Measurements from ENCODE around the gene MKNK1. TPM values are rescaled to one million over a fixed set of nuclear protein-coding genes. Genes with fewer than 3 reads are reported as not detected.

MKNK1 gene
- total RNA-seq, 2 donors from 2014 or later, result 19.9 to 28.5 TPM

DNA sequence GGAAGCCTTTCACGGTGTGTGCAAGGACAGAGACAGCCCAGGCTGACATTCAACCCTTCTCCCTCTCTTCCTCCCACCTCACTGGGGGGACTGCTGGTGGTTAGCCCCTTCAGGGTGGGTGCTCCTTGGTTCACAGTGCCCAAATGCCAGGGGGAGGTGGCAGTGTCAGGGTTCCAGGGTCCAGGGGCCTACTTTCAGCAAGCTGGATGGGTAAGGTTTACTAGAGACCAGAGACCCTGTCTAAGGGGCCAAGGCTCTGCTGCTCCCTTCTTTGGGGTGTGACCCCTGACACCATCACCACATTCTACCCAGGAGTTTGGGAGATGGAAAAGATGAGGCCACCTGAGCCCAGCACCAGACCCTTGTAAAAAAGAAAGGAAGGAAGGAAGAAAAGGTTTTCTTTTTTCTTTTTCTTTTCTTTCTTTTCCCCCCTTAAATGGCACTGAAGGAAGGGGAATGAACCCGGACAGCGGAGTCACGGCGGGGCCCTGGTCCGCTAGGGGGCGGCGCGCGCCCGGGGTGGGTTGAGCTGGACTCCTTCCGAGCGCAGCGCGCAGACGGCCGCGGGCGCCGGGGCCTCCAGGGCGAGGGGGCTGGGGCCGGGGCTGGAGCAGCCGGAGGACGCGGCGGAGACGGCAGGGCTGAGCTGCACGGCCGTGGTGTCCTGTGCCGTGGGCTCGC is 71.4 kb downstream of the MKNK1 start:
- 1 to 2% methylated on average over 8 to 31 of the region's 31 CpGs for WGBS, 2 experiments (ENCODE audit: insufficient coverage in 1 of 2, insufficient read length in 1 of 2)
- H3K4me3 Mint-ChIP-seq, result no peak overlapping the region
- no peak overlapping the region for H3K4me3 ChIP-seq (ENCODE audit: low read length)
- H3K9me3 ChIP-seq (ENCODE audit: control insufficient read depth, low read length), result peaks cover 14% of the 10 kb centered on the region
- no peaks in the 10 kb centered on the region for H3K36me3 ChIP-seq (ENCODE audit: control insufficient read depth, insufficient read depth, low read length)
- peak; percentile 89 for DNase-seq
- TF ChIP-seq, protein P1, sequence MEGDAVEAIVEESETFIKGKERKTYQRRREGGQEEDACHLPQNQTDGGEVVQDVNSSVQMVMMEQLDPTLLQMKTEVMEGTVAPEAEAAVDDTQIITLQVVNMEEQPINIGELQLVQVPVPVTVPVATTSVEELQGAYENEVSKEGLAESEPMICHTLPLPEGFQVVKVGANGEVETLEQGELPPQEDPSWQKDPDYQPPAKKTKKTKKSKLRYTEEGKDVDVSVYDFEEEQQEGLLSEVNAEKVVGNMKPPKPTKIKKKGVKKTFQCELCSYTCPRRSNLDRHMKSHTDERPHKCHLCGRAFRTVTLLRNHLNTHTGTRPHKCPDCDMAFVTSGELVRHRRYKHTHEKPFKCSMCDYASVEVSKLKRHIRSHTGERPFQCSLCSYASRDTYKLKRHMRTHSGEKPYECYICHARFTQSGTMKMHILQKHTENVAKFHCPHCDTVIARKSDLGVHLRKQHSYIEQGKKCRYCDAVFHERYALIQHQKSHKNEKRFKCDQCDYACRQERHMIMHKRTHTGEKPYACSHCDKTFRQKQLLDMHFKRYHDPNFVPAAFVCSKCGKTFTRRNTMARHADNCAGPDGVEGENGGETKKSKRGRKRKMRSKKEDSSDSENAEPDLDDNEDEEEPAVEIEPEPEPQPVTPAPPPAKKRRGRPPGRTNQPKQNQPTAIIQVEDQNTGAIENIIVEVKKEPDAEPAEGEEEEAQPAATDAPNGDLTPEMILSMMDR (conservative IDR thresholded peaks at IDR 0.05), result peak; percentile 87
- H3K27ac Mint-ChIP-seq, result no peak overlapping the region
- H3K9me3 Mint-ChIP-seq, result peaks cover 8% of the 10 kb centered on the region
- H3K27me3 ChIP-seq (ENCODE audit: control insufficient read depth, insufficient read depth, low read length, poor library complexity, severe bottlenecking), result peaks cover 93% of the 10 kb centered on the region
- peaks cover 7% of the 10 kb centered on the region for H3K4me1 ChIP-seq (ENCODE audit: control insufficient read depth, insufficient read depth, low read length)
- H3K4me1 Mint-ChIP-seq, result peaks cover 11% of the 10 kb centered on the region
- no peak overlapping the region for H3K27ac ChIP-seq (ENCODE audit: low read depth, low read length)
- H3K36me3 Mint-ChIP-seq (ENCODE audit: low read depth), result no peaks in the 10 kb centered on the region
- H3K9ac ChIP-seq (ENCODE audit: extremely low read depth, low read length, poor library complexity, severe bottlenecking), result no peak overlapping the region
- H3K27me3 Mint-ChIP-seq (ENCODE audit: insufficient read depth), result peaks cover 93% of the 10 kb centered on the region

DNA sequence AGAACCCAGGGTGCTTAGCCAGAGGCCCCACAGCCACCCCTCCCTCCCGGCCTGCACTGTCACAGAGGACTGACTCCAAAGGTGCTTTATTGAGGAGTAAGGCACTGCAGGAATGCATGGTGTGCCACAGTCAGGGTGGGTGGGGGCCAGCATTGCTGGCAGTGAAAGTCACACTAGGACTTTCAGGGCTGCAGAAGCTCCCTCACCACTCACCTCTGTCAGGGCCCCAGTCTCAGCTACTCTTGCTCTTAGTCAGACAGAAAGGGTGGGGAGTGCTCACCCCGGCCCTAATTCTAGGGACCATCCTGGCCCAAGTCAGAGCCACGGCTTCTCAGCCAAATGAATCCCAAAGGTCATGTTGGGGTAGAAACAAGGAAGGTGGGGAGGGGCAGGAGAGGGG is 72.0 kb downstream of the MKNK1 start:
- no peak overlapping the region for H3K27ac Mint-ChIP-seq
- DNase-seq, result no peak
- H3K4me3 Mint-ChIP-seq, result no peak overlapping the region
- peaks cover 16% of the 10 kb centered on the region for H3K4me1 Mint-ChIP-seq
- no peak overlapping the region for H3K9ac ChIP-seq (ENCODE audit: extremely low read depth, low read length, poor library complexity, severe bottlenecking)
- peaks cover 7% of the 10 kb centered on the region for H3K9me3 Mint-ChIP-seq
- no peaks in the 10 kb centered on the region for H3K36me3 Mint-ChIP-seq (ENCODE audit: low read depth)
- no peaks in the 10 kb centered on the region for H3K36me3 ChIP-seq (ENCODE audit: control insufficient read depth, insufficient read depth, low read length)
- H3K9me3 ChIP-seq (ENCODE audit: control insufficient read depth, low read length), result peaks cover 10% of the 10 kb centered on the region
- peaks cover 94% of the 10 kb centered on the region for H3K27me3 ChIP-seq (ENCODE audit: control insufficient read depth, insufficient read depth, low read length, poor library complexity, severe bottlenecking)
- 60 to 83% methylated on average over 1 to 3 of the region's 3 CpGs for WGBS, 2 experiments (ENCODE audit: insufficient coverage in 1 of 2, insufficient read length in 1 of 2)
- TF ChIP-seq, protein P1 (conservative IDR thresholded peaks at IDR 0.05), result no peak
- H3K27me3 Mint-ChIP-seq (ENCODE audit: insufficient read depth), result peaks cover 93% of the 10 kb centered on the region
- no peak overlapping the region for H3K27ac ChIP-seq (ENCODE audit: low read depth, low read length)
- H3K4me3 ChIP-seq (ENCODE audit: low read length), result no peak overlapping the region
- peaks cover 7% of the 10 kb centered on the region for H3K4me1 ChIP-seq (ENCODE audit: control insufficient read depth, insufficient read depth, low read length)

DNA sequence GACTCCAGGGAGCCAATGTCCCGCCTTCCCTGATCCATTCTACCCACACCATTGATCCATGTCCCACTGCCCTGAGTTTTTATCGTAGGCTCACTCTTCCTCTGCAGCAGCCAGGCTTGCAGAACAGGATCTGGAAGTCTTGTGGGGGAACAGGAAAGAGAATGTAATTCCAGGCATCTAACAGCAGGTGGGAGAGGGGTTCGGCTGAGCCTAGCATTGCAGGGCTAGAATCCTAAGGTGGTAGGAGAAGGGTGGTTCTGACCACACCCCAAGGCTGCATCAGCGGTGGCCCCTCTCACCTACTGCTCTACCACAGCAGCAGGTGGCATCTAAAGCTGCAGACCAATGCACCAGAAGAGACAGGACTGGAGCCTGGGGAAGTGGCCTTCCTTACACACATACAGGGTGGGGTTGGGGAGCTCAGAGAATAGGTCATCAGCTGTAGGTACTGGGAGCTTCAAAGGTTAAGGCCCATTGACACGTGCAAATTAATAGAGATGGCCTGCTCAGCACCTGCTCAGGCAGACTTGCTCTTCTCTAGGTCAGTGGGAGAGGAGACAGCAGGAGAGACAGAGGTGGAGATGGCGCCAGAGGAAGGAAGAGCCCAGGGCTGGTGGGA is 73.2 kb downstream of the MKNK1 start:
- TF ChIP-seq, protein P1 (conservative IDR thresholded peaks at IDR 0.05), result peak; percentile 58
- H3K27me3 Mint-ChIP-seq (ENCODE audit: insufficient read depth), result peaks cover 93% of the 10 kb centered on the region
- DNase-seq, result peak; percentile 74
- peaks cover 15% of the 10 kb centered on the region for H3K4me1 ChIP-seq (ENCODE audit: control insufficient read depth, insufficient read depth, low read length)
- H3K4me1 Mint-ChIP-seq, result peaks cover 25% of the 10 kb centered on the region
- no peak overlapping the region for H3K27ac ChIP-seq (ENCODE audit: low read depth, low read length)
- 55 to 63% methylated on average over 2 to 6 of the region's 6 CpGs for WGBS, 2 experiments (ENCODE audit: insufficient coverage in 1 of 2, insufficient read length in 1 of 2)
- no peak overlapping the region for H3K27ac Mint-ChIP-seq
- H3K9ac ChIP-seq (ENCODE audit: extremely low read depth, low read length, poor library complexity, severe bottlenecking), result no peak overlapping the region
- H3K36me3 ChIP-seq (ENCODE audit: control insufficient read depth, insufficient read depth, low read length), result no peaks in the 10 kb centered on the region
- H3K27me3 ChIP-seq (ENCODE audit: control insufficient read depth, insufficient read depth, low read length, poor library complexity, severe bottlenecking), result peaks cover 94% of the 10 kb centered on the region
- H3K4me3 ChIP-seq (ENCODE audit: low read length), result no peak overlapping the region
- H3K9me3 Mint-ChIP-seq, result no peaks in the 10 kb centered on the region
- no peak overlapping the region for H3K4me3 Mint-ChIP-seq
- no peaks in the 10 kb centered on the region for H3K36me3 Mint-ChIP-seq (ENCODE audit: low read depth)
- no peaks in the 10 kb centered on the region for H3K9me3 ChIP-seq (ENCODE audit: control insufficient read depth, low read length)
